ENCODE results near the gene PHLDA3. TPM values are rescaled to one million over a fixed set of nuclear protein-coding genes. Genes with fewer than 3 reads are reported as not detected.

PHLDA3 gene
- total RNA-seq, 1 donor = 68.6 TPM

- no peak for DNase-seq (ENCODE audit: low read depth)
- H3K4me3 ChIP-seq (ENCODE audit: low read depth, low read length) = peak overlapping the region; percentile 98
- TF ChIP-seq CTCF (IDR thresholded peaks at IDR 0.05; ENCODE audit: insufficient read depth, low read length) = no peak
Observed at GRCh38 chr1:201465698-201466290, 3.2 kb downstream of the PHLDA3 start.

- H3K4me3 ChIP-seq (ENCODE audit: low read depth, low read length) = peak overlapping the region; percentile 6
- no peak for DNase-seq (ENCODE audit: low read depth)
- TF ChIP-seq CTCF (IDR thresholded peaks at IDR 0.05; ENCODE audit: insufficient read depth, low read length) = peak; percentile 49
Observed at GRCh38 chr1:201463071-201463552, 5.9 kb downstream of the PHLDA3 start.

- no peak for TF ChIP-seq CTCF (IDR thresholded peaks at IDR 0.05; ENCODE audit: insufficient read depth, low read length)
- peak overlapping the region; percentile 26 for H3K4me3 ChIP-seq (ENCODE audit: low read depth, low read length)
- peak; percentile 98 for DNase-seq (ENCODE audit: low read depth)
Observed at GRCh38 chr1:201461645-201462441, 7.1 kb downstream of the PHLDA3 start.

GRCh38 chr1:201460814-201461644 lies 8.0 kb downstream of the PHLDA3 start:
- no peak overlapping the region for H3K4me3 ChIP-seq (ENCODE audit: low read depth, low read length)
- DNase-seq (ENCODE audit: low read depth) = peak; percentile 96
- no peak for TF ChIP-seq CTCF (IDR thresholded peaks at IDR 0.05; ENCODE audit: insufficient read depth, low read length)

- H3K4me3 ChIP-seq (ENCODE audit: low read depth, low read length) = no peak overlapping the region
- DNase-seq (ENCODE audit: low read depth) = no peak
- TF ChIP-seq CTCF (IDR thresholded peaks at IDR 0.05; ENCODE audit: insufficient read depth, low read length) = no peak
Observed at GRCh38 chr1:201459775-201460174, 9.2 kb downstream of the PHLDA3 start.

GRCh38 chr1:201459052-201459451 lies 9.9 kb downstream of the PHLDA3 start:
- no peak for TF ChIP-seq CTCF (IDR thresholded peaks at IDR 0.05; ENCODE audit: insufficient read depth, low read length)
- no peak overlapping the region for H3K4me3 ChIP-seq (ENCODE audit: low read depth, low read length)
- no peak for DNase-seq (ENCODE audit: low read depth)

All from fibroblast of the aortic adventitia (primary cell).